Muscle layer of duodenum (tissue), 2 donors: ENCODE data around the gene ATRAID.
"Not testable (repeated sequence)": the region's sequence is repeated elsewhere in the genome, so short reads cannot be mapped to it uniquely, and the experiment has no call there.

Experiments
- H3K27ac ChIP-seq: one replicate; pipeline ENCODE4 v1.7.0; 2013; ENCODE audit warnings: mild to moderate bottlenecking, low read length
- H3K27me3 ChIP-seq: one replicate; pipeline ENCODE4 v1.7.0; 2013; ENCODE audit warnings: low read depth, mild to moderate bottlenecking, control low read depth, low read length
- H3K36me3 ChIP-seq, 2 donors: one replicate each; pipeline ENCODE4 v1.7.0; 2013; ENCODE audit warnings: low read length in 2 of 2, control low read depth in 1 of 2, mild to moderate bottlenecking in 1 of 2; ENCODE audit not compliant: insufficient read depth in 2 of 2, control insufficient read depth in 1 of 2
- H3K4me1 ChIP-seq, 2 donors: one replicate each; pipeline ENCODE4 v1.7.0; 2013; ENCODE audit warnings: low read length in 2 of 2, mild to moderate bottlenecking in 2 of 2, control low read depth in 1 of 2, moderate library complexity in 1 of 2; ENCODE audit not compliant: insufficient read depth in 2 of 2, control insufficient read depth in 1 of 2
- H3K4me3 ChIP-seq, 2 donors: one replicate each; pipeline ENCODE4 v1.7.0; 2013; ENCODE audit warnings: low read length in 2 of 2, low read depth in 1 of 2, mild to moderate bottlenecking in 1 of 2
- H3K9me3 ChIP-seq, 2 donors: one replicate each; pipeline ENCODE4 v1.7.0; 2013; ENCODE audit warnings: low read length in 2 of 2, control low read depth in 1 of 2, mild to moderate bottlenecking in 1 of 2; ENCODE audit not compliant: control insufficient read depth in 1 of 2
- donor health status: healthy.

ATRAID gene

GRCh38 chr2:27178469-27178868 lies 33.4 kb upstream of the ATRAID start:
- Histone ChIP-seq H3K9me3 (no peaks in the 10 kb centered on the region), H3K36me3 (peaks cover 0 to 6% of the 10 kb centered on the region in 2 donors), H3K4me1 (no peaks in the 10 kb centered on the region), H3K4me3 (no peak overlapping the region), H3K27ac (no peak overlapping the region), H3K27me3 (no peaks in the 10 kb centered on the region)

GRCh38 chr2:27179344-27180000 lies 32.4 kb upstream of the ATRAID start:
- H3K4me1 ChIP-seq: no peaks in the 10 kb centered on the region
- H3K36me3 ChIP-seq: peaks cover 0 to 6% of the 10 kb centered on the region in 2 donors
- H3K9me3 ChIP-seq: no peaks in the 10 kb centered on the region
- H3K4me3 ChIP-seq: no peak overlapping the region
- H3K27me3 ChIP-seq: no peaks in the 10 kb centered on the region
- H3K27ac ChIP-seq: no peak overlapping the region

- H3K27me3 ChIP-seq: no peaks in the 10 kb centered on the region
- peaks cover 0 to 9% of the 10 kb centered on the region in 2 donors for H3K36me3 ChIP-seq
- H3K9me3 ChIP-seq: no peaks in the 10 kb centered on the region
- no peak overlapping the region for H3K27ac ChIP-seq
- no peak overlapping the region for H3K4me3 ChIP-seq
- no peaks in the 10 kb centered on the region for H3K4me1 ChIP-seq
These were observed 29.5 kb upstream of the ATRAID start for GRCh38 chr2:27182346-27182745.

GRCh38 chr2:27184115-27184514 lies 27.7 kb upstream of the ATRAID start:
- H3K36me3 ChIP-seq: peaks cover 0 to 9% of the 10 kb centered on the region in 2 donors
- H3K9me3 ChIP-seq: no peaks in the 10 kb centered on the region
- H3K4me1 ChIP-seq: no peaks in the 10 kb centered on the region
- H3K4me3 ChIP-seq: no peak overlapping the region
- H3K27ac ChIP-seq: no peak overlapping the region
- H3K27me3 ChIP-seq: no peaks in the 10 kb centered on the region

- Histone ChIP-seq H3K4me1 (no peaks in the 10 kb centered on the region), H3K27me3 (no peaks in the 10 kb centered on the region), H3K27ac (peak overlapping the region; percentile 49), H3K4me3 (no peak overlapping the region), H3K36me3 (peaks cover 0 to 9% of the 10 kb centered on the region in 2 donors), H3K9me3 (no peaks in the 10 kb centered on the region)
These were observed 26.4 kb upstream of the ATRAID start for GRCh38 chr2:27185331-27186026.

GRCh38 chr2:27186613-27187345 lies 25.1 kb upstream of the ATRAID start:
- Histone ChIP-seq H3K27ac (no peak overlapping the region), H3K36me3 (peaks cover 0 to 3% of the 10 kb centered on the region in 2 donors), H3K9me3 (no peaks in the 10 kb centered on the region), H3K4me1 (no peaks in the 10 kb centered on the region), H3K4me3 (no peak overlapping the region), H3K27me3 (no peaks in the 10 kb centered on the region)

DNA sequence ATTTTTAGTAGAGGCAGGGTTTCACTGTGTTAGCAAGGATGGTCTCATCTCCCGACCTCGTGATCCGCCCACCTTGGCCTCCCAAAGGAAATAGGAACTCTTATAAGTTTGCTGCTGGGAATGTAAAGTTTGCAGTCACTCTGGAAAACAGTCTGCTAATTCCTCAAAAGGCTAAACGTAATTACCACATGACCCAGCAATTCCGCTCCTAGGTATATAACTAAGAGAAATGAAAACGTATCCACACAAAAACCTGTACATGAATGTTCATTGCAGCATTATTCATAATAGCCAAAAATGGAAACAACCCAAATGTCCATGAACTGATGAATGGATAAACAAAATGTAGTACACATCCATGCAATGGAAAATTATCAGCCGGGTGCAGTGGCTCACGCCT lies 21.9 kb upstream of the ATRAID start:
- no peaks in the 10 kb centered on the region for H3K9me3 ChIP-seq
- H3K4me1 ChIP-seq: no peaks in the 10 kb centered on the region
- H3K4me3 ChIP-seq: no peak overlapping the region
- no peaks in the 10 kb centered on the region for H3K27me3 ChIP-seq
- peaks cover 0 to 1% of the 10 kb centered on the region in 2 donors for H3K36me3 ChIP-seq
- no peak overlapping the region for H3K27ac ChIP-seq

GRCh38 chr2:27191070-27191829 lies 20.6 kb upstream of the ATRAID start:
- no peaks in the 10 kb centered on the region for H3K9me3 ChIP-seq
- H3K27me3 ChIP-seq: no peaks in the 10 kb centered on the region
- H3K27ac ChIP-seq: no peak overlapping the region
- no peaks in the 10 kb centered on the region for H3K4me1 ChIP-seq
- no peak overlapping the region for H3K4me3 ChIP-seq
- no peaks in the 10 kb centered on the region for H3K36me3 ChIP-seq

- H3K4me3 ChIP-seq: no peak overlapping the region
- no peaks in the 10 kb centered on the region for H3K4me1 ChIP-seq
- peaks cover 0 to 2% of the 10 kb centered on the region in 2 donors for H3K36me3 ChIP-seq
- H3K27ac ChIP-seq: no peak overlapping the region
- no peaks in the 10 kb centered on the region for H3K9me3 ChIP-seq
- H3K27me3 ChIP-seq: no peaks in the 10 kb centered on the region
These were observed 17.1 kb upstream of the ATRAID start for GRCh38 chr2:27194538-27195354.

DNA sequence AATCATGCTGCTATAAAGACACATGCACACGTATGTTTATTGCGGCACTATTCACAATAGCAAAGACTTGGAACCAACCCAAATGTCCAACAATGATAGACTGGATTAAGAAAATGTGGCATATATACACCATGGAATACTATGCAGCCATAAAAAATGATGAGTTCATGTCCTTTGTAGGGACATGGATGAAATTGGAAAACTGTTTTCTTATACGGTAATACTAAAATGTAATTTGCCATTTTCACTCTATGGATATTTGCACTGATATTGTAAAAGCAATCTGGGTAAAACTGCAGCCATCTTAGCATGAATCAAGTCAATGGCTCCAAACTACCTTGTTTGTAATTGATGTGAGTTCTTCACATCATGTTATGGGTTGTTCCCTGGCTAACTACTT lies 16.0 kb upstream of the ATRAID start:
- not testable (repeated sequence) for H3K27ac ChIP-seq, H3K9me3 ChIP-seq, H3K4me3 ChIP-seq, H3K27me3 ChIP-seq, H3K4me1 ChIP-seq
- peaks cover 0 to 12% of the 10 kb centered on the region in 2 donors for H3K36me3 ChIP-seq
